ENCODE data around the gene PDE3B. TPM values are rescaled to one million over a fixed set of nuclear protein-coding genes. Genes with fewer than 3 reads are reported as not detected.
"Not testable (repeated sequence)": the region's sequence is repeated elsewhere in the genome, so short reads cannot be mapped to it uniquely, and the experiment has no call there.

The PDE3B gene
- total RNA-seq (9.0 and 16.9 TPM in 2 replicates), polyA plus RNA-seq (6.4 and 8.3 TPM in 2 replicates)

GRCh38 chr11:14643697-14644225 is at the start of gene PDE3B:
TSS of gene PDE3B (plus strand) at chr11:14643804. CDS start at chr11:14644076, 272 bp downstream.
- no peaks in the 10 kb centered on the region for H3K9me3 ChIP-seq (ENCODE audit: low read depth)
- no peaks in the 10 kb centered on the region for H3K27me3 ChIP-seq
- no peak for TF ChIP-seq CTCF (IDR thresholded peaks at IDR 0.05; ENCODE audit: low read depth, low read length)
- no peaks in the 10 kb centered on the region for H3K36me3 ChIP-seq
- H3K4me3 ChIP-seq, result peak within 1 kb of the TSS; percentile 82
- H3K27ac ChIP-seq, result peak within 1 kb of the TSS; percentile 59
- peak; percentile 70 to 91 for DNase-seq (ENCODE audit: low read depth in 1 of 2, low spot score in 1 of 2)
- H3K4me1 ChIP-seq (ENCODE audit: low read depth), result peaks cover 11% of the 10 kb centered on the region

- not testable (repeated sequence) for H3K27me3 ChIP-seq; H3K36me3 ChIP-seq; H3K4me1 ChIP-seq (ENCODE audit: low read depth); H3K27ac ChIP-seq; DNase-seq (ENCODE audit: low read depth in 1 of 2, low spot score in 1 of 2); H3K4me3 ChIP-seq; H3K9me3 ChIP-seq (ENCODE audit: low read depth)
These were observed 48.3 kb upstream of the PDE3B start for GRCh38 chr11:14595261-14595660.

- H3K36me3 ChIP-seq, result no peaks in the 10 kb centered on the region
- no peak overlapping the region for H3K27ac ChIP-seq
- no peak overlapping the region for H3K4me3 ChIP-seq
- H3K9me3 ChIP-seq (ENCODE audit: low read depth), result no peaks in the 10 kb centered on the region
- no peak for TF ChIP-seq CTCF (IDR thresholded peaks at IDR 0.05; ENCODE audit: low read depth, low read length)
- H3K4me1 ChIP-seq (ENCODE audit: low read depth), result no peaks in the 10 kb centered on the region
- H3K27me3 ChIP-seq, result no peaks in the 10 kb centered on the region
- no peak for DNase-seq (ENCODE audit: low read depth in 1 of 2, low spot score in 1 of 2)
These were observed 35.9 kb upstream of the PDE3B start for GRCh38 chr11:14607713-14608112.

- TF ChIP-seq CTCF (IDR thresholded peaks at IDR 0.05; ENCODE audit: low read depth, low read length), result no peak
- Histone ChIP-seq H3K4me1 (ENCODE audit: low read depth) (no peaks in the 10 kb centered on the region), H3K4me3 (no peak overlapping the region), H3K36me3 (no peaks in the 10 kb centered on the region), H3K27ac (no peak overlapping the region), H3K27me3 (no peaks in the 10 kb centered on the region), H3K9me3 (ENCODE audit: low read depth) (no peaks in the 10 kb centered on the region)
- DNase-seq (ENCODE audit: low read depth in 1 of 2, low spot score in 1 of 2), result no peak
These were observed 33.7 kb upstream of the PDE3B start for GRCh38 chr11:14609902-14610301.

GRCh38 chr11:14611939-14612338 is 31.7 kb upstream of the PDE3B start:
- DNase-seq (ENCODE audit: low read depth in 1 of 2, low spot score in 1 of 2), result no peak
- no peaks in the 10 kb centered on the region for H3K27me3 ChIP-seq
- no peaks in the 10 kb centered on the region for H3K4me1 ChIP-seq (ENCODE audit: low read depth)
- H3K27ac ChIP-seq, result no peak overlapping the region
- no peak overlapping the region for H3K4me3 ChIP-seq
- TF ChIP-seq CTCF (IDR thresholded peaks at IDR 0.05; ENCODE audit: low read depth, low read length), result no peak
- H3K9me3 ChIP-seq (ENCODE audit: low read depth), result no peaks in the 10 kb centered on the region
- H3K36me3 ChIP-seq, result no peaks in the 10 kb centered on the region

- Histone ChIP-seq H3K4me3 (no peak overlapping the region), H3K9me3 (ENCODE audit: low read depth) (no peaks in the 10 kb centered on the region), H3K36me3 (no peaks in the 10 kb centered on the region), H3K4me1 (ENCODE audit: low read depth) (no peaks in the 10 kb centered on the region), H3K27ac (no peak overlapping the region), H3K27me3 (no peaks in the 10 kb centered on the region)
- no peak for DNase-seq (ENCODE audit: low read depth in 1 of 2, low spot score in 1 of 2)
- TF ChIP-seq CTCF (IDR thresholded peaks at IDR 0.05; ENCODE audit: low read depth, low read length), result no peak
These were observed 30.9 kb upstream of the PDE3B start for GRCh38 chr11:14612694-14613093.
